NCI-H1417 treated with DMSO at 0.1 percent for 48 hours (cell line): ENCODE data around the gene MACROD2.
"Not testable (repeated sequence)": the region's sequence is repeated elsewhere in the genome, so short reads cannot be mapped to it uniquely, and the experiment has no call there.

ENCODE experiments used
- DNase-seq: peaks from one replicate; lab custom pipeline; 2025; lab: John Stamatoyannopoulos, UW

MACROD2 gene

GRCh38 chr20:14992153-14992552, 996.8 kb downstream of the MACROD2 start:
- no peak for DNase-seq

DNA sequence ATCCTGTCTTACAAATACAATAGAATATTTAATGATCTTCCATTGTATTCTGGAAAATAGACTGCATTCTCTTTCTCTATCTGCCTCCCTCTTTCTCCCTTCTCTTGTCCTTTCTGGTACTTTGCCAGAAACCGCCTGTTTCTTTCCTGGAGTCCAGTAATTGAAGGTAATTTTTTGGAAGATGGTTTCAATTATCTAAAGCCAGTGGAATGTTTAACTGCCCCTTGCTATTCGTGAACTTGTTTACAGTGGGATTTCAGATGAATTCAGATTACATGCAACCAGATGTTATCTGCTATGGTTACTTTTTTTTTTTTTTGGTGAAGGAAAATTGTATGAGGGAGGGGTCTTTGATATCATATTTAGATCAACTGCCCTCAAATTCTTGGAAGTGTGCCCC, 997.6 kb downstream of the MACROD2 start:
- no peak for DNase-seq

GRCh38 chr20:14996883-14997672, 1001.8 kb downstream of the MACROD2 start:
- no peak for DNase-seq

GRCh38 chr20:14997791-14998190, 1002.5 kb downstream of the MACROD2 start:
- DNase-seq, result no peak

GRCh38 chr20:15005300-15005986, 1010.1 kb downstream of the MACROD2 start:
- DNase-seq, result no peak

DNA sequence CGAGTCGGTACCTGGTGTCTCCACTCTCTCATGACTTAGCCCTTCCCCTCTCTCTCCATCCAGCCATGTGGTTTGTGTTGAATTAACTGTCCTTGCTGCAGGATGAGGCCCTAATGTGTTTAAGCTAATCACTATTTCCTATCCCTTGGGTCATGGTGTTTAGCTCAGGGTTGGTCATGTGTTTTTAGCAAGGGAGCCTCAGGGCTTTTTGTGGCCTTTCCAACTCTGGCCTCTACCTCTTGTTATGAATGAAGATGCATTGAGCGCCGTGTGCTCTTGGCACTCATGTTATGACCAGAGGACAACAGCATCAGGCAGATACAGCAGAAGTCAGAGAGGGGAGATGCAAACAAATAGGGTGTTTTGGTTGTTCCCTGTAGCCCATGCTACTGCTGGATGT, 1016.3 kb downstream of the MACROD2 start:
- DNase-seq, result no peak

DNA sequence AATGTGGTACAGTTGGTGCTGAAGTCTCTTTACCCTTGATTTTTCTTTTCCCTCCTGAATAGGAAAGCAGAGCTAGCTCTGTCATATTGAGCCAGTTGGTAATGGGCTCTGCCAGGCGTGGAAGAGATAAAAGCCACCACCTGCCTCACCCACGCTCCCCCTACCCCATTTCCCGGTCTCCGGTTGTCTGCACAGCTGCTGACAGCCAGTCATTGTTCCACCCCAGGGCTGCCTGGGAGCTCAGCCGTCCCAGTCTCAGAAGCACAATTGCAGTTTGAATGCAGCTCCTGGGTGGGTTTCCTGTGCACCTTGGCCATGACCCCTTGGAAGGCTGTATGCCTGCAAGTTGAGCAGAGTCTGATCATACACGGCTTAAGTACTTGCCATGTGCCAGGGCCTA, 1017.2 kb downstream of the MACROD2 start:
- DNase-seq, result peak; percentile 24

DNA sequence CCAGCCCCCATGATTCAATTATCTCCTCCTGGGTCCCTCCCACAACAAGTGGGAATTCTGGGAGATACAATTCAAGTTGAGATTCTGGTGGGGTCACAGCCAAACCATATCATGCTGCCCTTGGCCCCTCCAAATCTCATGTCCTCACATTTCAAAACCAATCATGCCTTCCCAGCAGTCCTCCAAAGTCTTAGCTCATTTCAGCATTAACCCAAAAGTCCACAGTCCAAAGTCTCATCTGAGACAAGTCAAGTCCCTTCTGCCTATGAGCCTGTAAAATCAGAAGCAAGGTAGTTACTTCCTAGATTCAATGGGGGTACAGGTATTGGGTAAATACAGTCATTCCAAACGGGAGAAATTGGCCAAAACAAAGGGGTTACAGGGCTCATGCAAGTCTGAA, 1021.6 kb downstream of the MACROD2 start:
- not testable (repeated sequence) for DNase-seq

- no peak for DNase-seq
Observed at GRCh38 chr20:15018966-15019365, 1023.6 kb downstream of the MACROD2 start.

GRCh38 chr20:15020845-15021244, 1025.5 kb downstream of the MACROD2 start:
- no peak for DNase-seq

GRCh38 chr20:15022921-15023320, 1027.6 kb downstream of the MACROD2 start:
- no peak for DNase-seq

DNA sequence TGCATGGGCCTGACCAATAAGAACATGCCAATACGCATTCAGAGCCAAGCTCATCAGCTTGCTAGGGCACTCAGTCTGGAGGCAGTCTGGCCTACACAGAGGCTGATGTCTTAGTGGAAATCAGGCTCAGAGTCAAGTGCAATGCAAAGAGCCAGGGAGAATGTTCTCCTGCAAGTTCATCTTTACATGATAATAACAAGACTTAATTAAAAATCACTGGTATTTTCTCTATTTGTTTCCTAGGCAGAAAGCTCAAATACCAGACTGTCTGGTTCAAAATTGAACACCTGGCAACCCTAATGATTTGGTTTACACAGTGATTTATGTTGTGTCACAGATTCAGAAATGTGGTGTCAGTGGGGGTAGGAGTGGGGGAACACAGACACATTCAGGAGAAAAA, 1031.4 kb downstream of the MACROD2 start:
- peak; percentile 28 for DNase-seq

GRCh38 chr20:15030826-15031225, 1035.5 kb downstream of the MACROD2 start:
- DNase-seq, result no peak

DNA sequence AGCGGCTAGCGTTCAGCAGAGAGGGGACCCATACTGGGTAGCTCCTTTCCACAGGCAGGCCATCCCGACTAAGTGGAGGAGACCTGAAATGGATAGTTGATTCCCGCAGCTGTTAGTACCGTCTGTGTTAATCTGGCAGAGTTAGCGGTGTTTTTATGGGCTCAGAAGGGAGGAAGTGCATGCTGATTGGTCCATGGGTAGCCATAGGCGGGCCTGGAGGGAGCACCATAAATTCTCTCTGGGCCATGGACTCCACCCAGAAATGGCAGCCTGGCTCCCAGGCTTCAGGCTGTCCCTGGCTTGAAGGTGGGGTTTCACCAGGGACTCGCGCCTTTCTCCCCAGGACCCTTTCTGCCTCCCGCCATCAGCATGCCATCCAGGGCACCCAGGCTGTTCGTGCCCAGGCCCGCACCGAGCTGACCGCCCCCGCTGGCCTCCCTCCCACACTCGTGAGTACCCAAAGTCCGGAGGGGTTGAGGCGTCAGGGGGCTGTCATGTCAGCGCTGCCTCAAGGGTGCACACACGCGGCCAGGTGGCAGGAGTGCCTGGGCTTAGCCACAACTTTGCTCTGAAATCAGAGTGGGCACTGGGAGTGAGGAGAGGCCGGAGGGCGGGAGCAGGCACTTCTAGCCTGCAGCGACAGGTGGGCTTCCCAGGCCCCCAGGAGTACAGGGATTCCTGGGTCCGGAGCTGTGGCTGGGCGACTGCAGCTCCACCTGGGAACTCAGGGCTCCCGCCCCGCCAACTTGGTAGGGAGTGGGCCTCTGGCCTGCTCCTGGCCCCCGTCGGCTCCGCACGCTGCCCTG, 1036.4 kb downstream of the MACROD2 start:
- DNase-seq, result no peak

GRCh38 chr20:15032352-15032622, 1037.0 kb downstream of the MACROD2 start:
- DNase-seq, result no peak

- no peak for DNase-seq
Observed at GRCh38 chr20:15033269-15033668, 1038.0 kb downstream of the MACROD2 start.

- peak; percentile 16 for DNase-seq
Observed at GRCh38 chr20:15033891-15034290, 1038.6 kb downstream of the MACROD2 start.

DNA sequence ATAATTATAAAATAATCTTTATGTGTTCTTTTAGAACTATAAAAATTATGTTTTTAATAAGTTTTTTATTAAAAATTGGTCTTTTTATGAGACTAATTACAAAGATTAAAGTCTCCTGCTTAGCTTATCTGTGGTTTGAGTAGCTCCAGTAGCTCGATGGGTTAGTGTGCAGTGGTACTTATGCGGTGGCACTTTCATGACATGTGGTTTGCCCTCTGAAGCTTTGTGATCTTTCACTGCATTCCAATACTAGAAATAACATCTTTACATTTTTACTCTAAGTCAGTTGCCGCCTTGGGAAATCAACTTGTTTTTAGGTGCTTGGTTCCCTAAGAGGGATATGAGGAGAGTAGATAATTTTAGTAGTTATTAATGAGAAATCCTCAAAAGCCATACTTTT, 1041.6 kb downstream of the MACROD2 start:
- DNase-seq, result no peak

DNA sequence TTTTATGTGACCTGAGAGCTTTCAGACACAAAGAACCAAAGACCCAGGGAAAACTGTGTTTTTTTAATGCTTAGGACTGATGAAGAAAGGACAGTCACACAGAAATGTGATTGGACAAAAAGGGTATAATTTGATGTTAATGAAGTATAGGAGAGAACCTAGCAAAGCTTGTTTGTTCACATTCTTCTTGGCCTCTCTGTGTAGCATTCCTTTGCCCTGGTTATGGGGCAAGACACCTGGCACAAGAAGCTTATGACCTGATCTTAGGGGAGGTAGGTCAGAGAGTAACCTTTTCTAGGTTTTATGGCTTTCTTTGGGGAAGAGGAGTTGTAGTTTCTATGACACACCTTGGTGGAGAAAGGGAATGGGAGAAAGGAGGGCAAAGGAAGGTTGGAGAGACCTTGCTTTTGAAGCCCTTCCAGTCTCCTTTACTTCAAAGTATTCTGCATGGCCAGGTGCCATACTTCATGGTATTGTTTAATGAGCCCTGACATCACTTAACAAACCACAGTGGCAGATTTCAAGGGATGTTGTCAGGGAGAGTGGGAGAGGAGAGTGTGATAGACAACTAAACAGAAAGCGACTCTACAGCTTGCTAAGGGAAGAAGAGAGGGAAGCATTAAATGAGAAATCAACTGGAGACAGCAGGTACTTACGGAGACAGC, 1043.9 kb downstream of the MACROD2 start:
- no peak for DNase-seq

- no peak for DNase-seq
Observed at GRCh38 chr20:15042723-15043122, 1047.4 kb downstream of the MACROD2 start.

GRCh38 chr20:15045246-15045645, 1049.9 kb downstream of the MACROD2 start:
- DNase-seq, result no peak

GRCh38 chr20:15047042-15047441, 1051.7 kb downstream of the MACROD2 start:
- DNase-seq, result no peak
